ENCODE results near the gene ARL2.

The ARL2 gene

GRCh38 chr11:64987998-64988854 lies 25.7 kb upstream of the ARL2 start:
- H3K27ac ChIP-seq = no peak overlapping the region

GRCh38 chr11:64989416-64989815 lies 24.5 kb upstream of the ARL2 start:
- TF ChIP-seq CTCF (conservative IDR thresholded peaks at IDR 0.05) = no peak
- TF ChIP-seq ZFX (IDR thresholded peaks at IDR 0.05) = no peak
- no peak overlapping the region for H3K27ac ChIP-seq

More at GRCh38 chr11:64987998-64988854, 25.7 kb upstream of the ARL2 start:
- TF ChIP-seq CTCF (conservative IDR thresholded peaks at IDR 0.05) = no peak

GRCh38 chr11:64990222-64990923 lies 23.6 kb upstream of the ARL2 start:
- no peak overlapping the region for H3K27ac ChIP-seq

GRCh38 chr11:64994318-64994717 lies 19.6 kb upstream of the ARL2 start:
- no peak overlapping the region for H3K27ac ChIP-seq

More at GRCh38 chr11:64990222-64990923, 23.6 kb upstream of the ARL2 start:
- no peak for TF ChIP-seq CTCF (conservative IDR thresholded peaks at IDR 0.05)
- no peak for TF ChIP-seq ZFX (IDR thresholded peaks at IDR 0.05)

GRCh38 chr11:64996327-64996709 lies 17.6 kb upstream of the ARL2 start:
- TF ChIP-seq CTCF (conservative IDR thresholded peaks at IDR 0.05) (no peak), ZFX (IDR thresholded peaks at IDR 0.05) (no peak)
- H3K27ac ChIP-seq = no peak overlapping the region

More at GRCh38 chr11:64994318-64994717, 19.6 kb upstream of the ARL2 start:
- TF ChIP-seq CTCF (conservative IDR thresholded peaks at IDR 0.05) = no peak
- TF ChIP-seq ZFX (IDR thresholded peaks at IDR 0.05) = no peak

GRCh38 chr11:64996710-64997380 lies 17.1 kb upstream of the ARL2 start, which contains the start of gene BATF2:
Gene BATF2 (minus strand): TSS chr11:64996971. CDS start chr11:64996914, 57 bp downstream.
- no peak within 1 kb of the TSS for H3K27ac ChIP-seq
- TF ChIP-seq ZFX (IDR thresholded peaks at IDR 0.05) (no peak), CTCF (conservative IDR thresholded peaks at IDR 0.05) (no peak)
